Cardiac muscle cell (in vitro differentiated cells and primary cell): ENCODE results near the gene LCN10. TPM values are rescaled to one million over a fixed set of nuclear protein-coding genes. Genes with fewer than 3 reads are reported as not detected.

Source experiments
- DNase-seq, 2 donors: peaks; one replicate each; pipeline versions ENCODE4 v3.0.0 to v3.0.0-alpha.2; 2010 to 2017; ENCODE audit warnings: low read depth in 1 of 2, low spot score in 1 of 2
- H3K27ac ChIP-seq: fragments of 200-600 bp; sonication (generic); 2 replicates; pipeline ENCODE4 v1.5.1; 2016
- H3K27me3 ChIP-seq: fragments of 200-600 bp; sonication (generic); 2 replicates; pipeline ENCODE4 v1.6.0; 2016; ENCODE audit warnings: control low read depth
- H3K36me3 ChIP-seq: fragments of 200-600 bp; sonication (generic); 2 replicates; pipeline ENCODE4 v1.5.1; 2016; ENCODE audit warnings: control low read depth
- H3K4me1 ChIP-seq: fragments of 200-600 bp; sonication (generic); 2 replicates; pipeline ENCODE4 v1.8.1; 2017; ENCODE audit warnings: low read depth, mild to moderate bottlenecking, mixed run types
- H3K4me3 ChIP-seq: fragments of 200-600 bp; sonication (generic); 2 replicates; pipeline ENCODE4 v1.5.1; 2016; ENCODE audit warnings: mild to moderate bottlenecking
- H3K9me3 ChIP-seq: fragments of 200-600 bp; sonication (generic); 2 replicates; pipeline ENCODE4 v1.5.1; 2017; ENCODE audit warnings: low read depth, mild to moderate bottlenecking, control low read depth
- CTCF ChIP-seq: IDR thresholded peaks from 2 replicates; pipeline ENCODE4 v1.5.1; 2012; ENCODE audit warnings: low read depth, mild to moderate bottlenecking, low read length
- polyA plus RNA-seq: library from polyadenylated mRNA; unstranded; fragments of >200 nt; fragmentation: Nextera tagmentation; extraction: Ambion mirVana; gene quantifications from 2 replicates; pipeline ENCODE4 v1.2.1, GENCODE V29; 2016
- total RNA-seq: library from RNA; depleted of rRNA; stranded (reverse); fragments of >200 nt; gene quantifications from 2 replicates; pipeline ENCODE4 v1.2.3, GENCODE V29; 2016

The LCN10 gene
- total and polyA plus RNA-seq, 2 experiments from 2014 or later: 0.63 to 0.71 TPM

DNA sequence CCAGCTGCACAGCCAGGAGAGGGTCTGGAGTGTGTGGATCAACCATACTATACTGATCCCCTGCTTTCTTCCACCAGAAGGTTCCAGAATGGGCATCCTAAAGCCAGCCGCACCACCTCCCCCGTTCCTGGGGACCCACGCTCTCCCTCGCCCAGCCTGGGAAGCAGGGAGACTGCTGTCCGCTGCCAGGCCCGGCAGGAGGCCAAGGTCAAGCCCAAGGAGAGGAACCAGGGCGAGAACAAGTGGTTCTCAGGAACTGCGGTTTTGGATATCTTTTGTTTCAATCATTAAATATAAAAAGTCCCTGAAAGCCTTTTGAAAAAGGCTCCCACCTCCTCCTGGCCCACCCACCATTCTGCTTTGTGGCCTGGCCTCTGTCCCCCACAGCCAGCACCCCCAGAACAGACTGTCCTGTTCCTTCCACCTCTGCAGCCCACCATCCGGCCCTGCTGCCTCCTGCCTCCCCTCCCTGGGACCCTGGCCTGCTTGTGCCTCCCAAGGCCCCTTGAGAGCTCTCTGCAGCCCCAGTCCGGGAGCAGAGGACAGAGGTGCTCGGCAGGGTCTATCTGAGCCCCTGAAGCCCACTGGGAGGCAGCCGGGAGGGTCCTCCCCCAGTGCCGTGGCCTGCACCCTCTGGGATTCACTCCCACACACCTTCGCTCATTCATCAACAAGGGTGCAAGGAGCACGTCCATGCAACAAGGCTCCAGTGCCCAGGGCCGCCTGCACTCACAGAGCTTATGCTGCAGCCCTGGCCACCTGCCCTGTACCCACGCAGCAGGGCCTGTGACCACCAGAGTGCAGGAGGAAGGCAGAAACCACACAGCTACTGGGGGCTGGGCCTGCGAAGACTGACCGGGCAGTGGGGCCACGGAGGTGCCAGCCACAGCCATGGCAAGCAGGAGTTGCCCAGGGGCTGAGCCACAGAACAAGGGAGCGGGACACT lies 6.2 kb upstream of the LCN10 start:
- no peak for DNase-seq
- Histone ChIP-seq H3K36me3 (no peaks in the 10 kb centered on the region), H3K9me3 (no peaks in the 10 kb centered on the region), H3K4me1 (no peaks in the 10 kb centered on the region), H3K4me3 (no peak overlapping the region), H3K27me3 (no peaks in the 10 kb centered on the region), H3K27ac (no peak overlapping the region)
- TF ChIP-seq CTCF: no peak

- Histone ChIP-seq H3K27ac (no peak within 1 kb of the TSS), H3K36me3 (no peaks in the 10 kb centered on the region), H3K4me3 (no peak within 1 kb of the TSS), H3K4me1 (no peaks in the 10 kb centered on the region), H3K9me3 (no peaks in the 10 kb centered on the region), H3K27me3 (no peaks in the 10 kb centered on the region)
- no peak for TF ChIP-seq CTCF
- no peak for DNase-seq
Measured at GRCh38 chr9:136748201-136748600, 5.5 kb upstream of the LCN10 start, which contains the start of gene LCN6. TSS of gene LCN6 (minus strand) at chr9:136748525. CDS start at chr9:136748483, 42 bp downstream.

- no peak for DNase-seq
- no peak for TF ChIP-seq CTCF
Measured at GRCh38 chr9:136747161-136748060, 4.7 kb upstream of the LCN10 start.

DNA sequence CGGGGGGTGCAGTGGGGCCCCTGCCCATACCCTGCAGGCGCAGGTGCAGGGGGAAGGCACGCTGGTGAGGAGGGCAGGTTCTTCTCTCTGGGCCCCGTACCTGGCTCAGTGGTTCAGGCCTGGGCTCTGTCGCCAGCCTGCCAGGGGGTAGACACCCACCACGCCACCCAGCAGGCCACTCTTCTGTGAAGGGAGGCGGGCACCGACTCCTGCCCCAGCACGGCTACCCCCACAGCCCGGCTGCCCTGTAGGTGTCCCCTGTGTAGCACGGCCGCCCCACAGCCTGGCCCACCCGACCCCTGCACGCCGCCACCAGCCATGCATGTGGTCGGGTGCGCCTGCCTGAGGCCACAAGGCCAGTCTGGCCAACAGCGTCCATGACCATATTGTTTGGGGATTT lies 3.9 kb upstream of the LCN10 start:
- Histone ChIP-seq H3K36me3 (no peaks in the 10 kb centered on the region), H3K4me1 (no peaks in the 10 kb centered on the region), H3K4me3 (no peak overlapping the region), H3K27ac (no peak overlapping the region), H3K27me3 (no peaks in the 10 kb centered on the region), H3K9me3 (no peaks in the 10 kb centered on the region)
- DNase-seq: no peak
- TF ChIP-seq CTCF: no peak

More at GRCh38 chr9:136747161-136748060, 4.7 kb upstream of the LCN10 start:
- Histone ChIP-seq H3K4me3 (no peak overlapping the region), H3K9me3 (no peaks in the 10 kb centered on the region), H3K4me1 (no peaks in the 10 kb centered on the region), H3K27ac (no peak overlapping the region), H3K36me3 (no peaks in the 10 kb centered on the region), H3K27me3 (no peaks in the 10 kb centered on the region)

DNA sequence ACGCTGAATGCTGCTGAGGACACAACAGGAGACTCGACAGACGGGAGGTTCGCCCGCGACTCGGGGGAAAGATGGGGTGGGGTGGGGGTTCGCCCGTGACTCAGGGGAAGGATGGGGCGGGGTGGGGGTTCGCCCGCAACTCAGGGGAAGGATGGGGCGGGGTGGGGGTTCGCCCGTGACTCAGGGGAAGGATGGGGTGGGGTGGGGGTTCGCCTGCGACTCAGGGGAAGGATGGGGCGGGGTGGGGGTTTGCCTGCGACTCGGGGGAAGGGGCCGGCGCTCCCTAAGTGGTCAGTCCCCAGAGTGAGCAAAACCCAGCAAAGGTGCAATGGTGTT lies 3.4 kb upstream of the LCN10 start:
- H3K9me3 ChIP-seq: no peaks in the 10 kb centered on the region
- H3K27me3 ChIP-seq: no peaks in the 10 kb centered on the region
- no peak overlapping the region for H3K27ac ChIP-seq
- no peak overlapping the region for H3K4me3 ChIP-seq
- no peak for TF ChIP-seq CTCF
- DNase-seq: no peak
- H3K4me1 ChIP-seq: no peaks in the 10 kb centered on the region
- H3K36me3 ChIP-seq: no peaks in the 10 kb centered on the region
